ENCODE data around the gene VPREB3.

VPREB3 gene

DNA sequence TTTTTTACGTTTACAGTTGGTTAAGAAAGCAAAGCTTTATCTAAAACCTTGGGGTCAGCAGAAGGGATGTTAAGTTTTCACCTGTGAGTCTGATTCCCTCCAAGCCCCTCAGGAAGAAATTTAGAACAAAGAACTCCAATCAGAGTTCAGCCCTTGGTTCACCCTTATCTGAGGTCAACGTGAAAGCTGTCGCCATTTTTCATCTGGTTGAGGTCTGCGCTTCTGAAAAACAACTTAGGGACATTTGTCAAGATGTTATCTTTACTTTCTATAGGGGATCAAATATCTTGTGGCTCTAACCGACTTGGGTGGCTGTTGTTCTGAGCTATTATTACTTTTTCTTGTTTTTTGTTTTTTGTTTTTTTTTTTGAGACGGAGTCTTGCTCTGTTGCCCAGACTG, 33.4 kb downstream of the VPREB3 start:
- Histone ChIP-seq H2AFZ (ENCODE audit: low read depth, low read length, severe bottlenecking) (no peak overlapping the region), H3K4me3 (ENCODE audit: insufficient read depth, low read length, poor library complexity, severe bottlenecking) (no peak overlapping the region), H3K9me2 (replicated peaks; ENCODE audit: insufficient read depth, low read length) (no peaks in the 10 kb centered on the region), H3K4me2 (ENCODE audit: low read depth, low read length, poor library complexity, severe bottlenecking) (no peak overlapping the region), H3K27me3 (ENCODE audit: low read length) (no peaks in the 10 kb centered on the region), H3K27ac (ENCODE audit: low read depth, low read length) (no peak overlapping the region), H3K36me3 (ENCODE audit: low read length) (no peaks in the 10 kb centered on the region), H3K9ac (ENCODE audit: low read length) (no peak overlapping the region), H3F3A (ENCODE audit: insufficient read depth) (no peaks in the 10 kb centered on the region), H3K9me3 (ENCODE audit: insufficient read depth, low read length) (no peaks in the 10 kb centered on the region), H4K20me1 (ENCODE audit: low read depth, low read length) (no peaks in the 10 kb centered on the region), H3K79me2 (ENCODE audit: insufficient read depth, low read length) (peaks cover 12% of the 10 kb centered on the region)
- TF ChIP-seq, protein P1, sequence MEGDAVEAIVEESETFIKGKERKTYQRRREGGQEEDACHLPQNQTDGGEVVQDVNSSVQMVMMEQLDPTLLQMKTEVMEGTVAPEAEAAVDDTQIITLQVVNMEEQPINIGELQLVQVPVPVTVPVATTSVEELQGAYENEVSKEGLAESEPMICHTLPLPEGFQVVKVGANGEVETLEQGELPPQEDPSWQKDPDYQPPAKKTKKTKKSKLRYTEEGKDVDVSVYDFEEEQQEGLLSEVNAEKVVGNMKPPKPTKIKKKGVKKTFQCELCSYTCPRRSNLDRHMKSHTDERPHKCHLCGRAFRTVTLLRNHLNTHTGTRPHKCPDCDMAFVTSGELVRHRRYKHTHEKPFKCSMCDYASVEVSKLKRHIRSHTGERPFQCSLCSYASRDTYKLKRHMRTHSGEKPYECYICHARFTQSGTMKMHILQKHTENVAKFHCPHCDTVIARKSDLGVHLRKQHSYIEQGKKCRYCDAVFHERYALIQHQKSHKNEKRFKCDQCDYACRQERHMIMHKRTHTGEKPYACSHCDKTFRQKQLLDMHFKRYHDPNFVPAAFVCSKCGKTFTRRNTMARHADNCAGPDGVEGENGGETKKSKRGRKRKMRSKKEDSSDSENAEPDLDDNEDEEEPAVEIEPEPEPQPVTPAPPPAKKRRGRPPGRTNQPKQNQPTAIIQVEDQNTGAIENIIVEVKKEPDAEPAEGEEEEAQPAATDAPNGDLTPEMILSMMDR (IDR thresholded peaks at IDR 0.05; ENCODE audit: insufficient read depth, low read length, poor library complexity, severe bottlenecking): no peak
- TF ChIP-seq EZH2phosphoT487 (conservative IDR thresholded peaks at IDR 0.05; ENCODE audit: low read length): no peak

GRCh38 chr22:23718371-23719165, 35.7 kb downstream of the VPREB3 start:
- H3F3A ChIP-seq (ENCODE audit: insufficient read depth): no peaks in the 10 kb centered on the region
- no peaks in the 10 kb centered on the region for H3K36me3 ChIP-seq (ENCODE audit: low read length)
- no peak overlapping the region for H3K4me2 ChIP-seq (ENCODE audit: low read depth, low read length, poor library complexity, severe bottlenecking)
- H3K27me3 ChIP-seq (ENCODE audit: low read length): no peaks in the 10 kb centered on the region
- no peak overlapping the region for H3K9ac ChIP-seq (ENCODE audit: low read length)
- H3K4me3 ChIP-seq (ENCODE audit: insufficient read depth, low read length, poor library complexity, severe bottlenecking): no peak overlapping the region
- no peaks in the 10 kb centered on the region for H3K9me2 ChIP-seq (replicated peaks; ENCODE audit: insufficient read depth, low read length)
- peaks cover 15% of the 10 kb centered on the region for H3K79me2 ChIP-seq (ENCODE audit: insufficient read depth, low read length)
- H3K27ac ChIP-seq (ENCODE audit: low read depth, low read length): no peak overlapping the region
- H4K20me1 ChIP-seq (ENCODE audit: low read depth, low read length): no peaks in the 10 kb centered on the region
- H2AFZ ChIP-seq (ENCODE audit: low read depth, low read length, severe bottlenecking): no peak overlapping the region
- TF ChIP-seq, protein P1 (IDR thresholded peaks at IDR 0.05; ENCODE audit: insufficient read depth, low read length, poor library complexity, severe bottlenecking): no peak
- no peak for TF ChIP-seq EZH2phosphoT487 (conservative IDR thresholded peaks at IDR 0.05; ENCODE audit: low read length)
- no peaks in the 10 kb centered on the region for H3K9me3 ChIP-seq (ENCODE audit: insufficient read depth, low read length)

GRCh38 chr22:23716811-23717801, 37.1 kb downstream of the VPREB3 start:
- TF ChIP-seq, protein P1 (IDR thresholded peaks at IDR 0.05; ENCODE audit: insufficient read depth, low read length, poor library complexity, severe bottlenecking): no peak
- TF ChIP-seq EZH2phosphoT487 (conservative IDR thresholded peaks at IDR 0.05; ENCODE audit: low read length): no peak
- Histone ChIP-seq H2AFZ (ENCODE audit: low read depth, low read length, severe bottlenecking) (peak overlapping the region; percentile 97), H3K9ac (ENCODE audit: low read length) (peak overlapping the region; percentile 84), H3K36me3 (ENCODE audit: low read length) (no peaks in the 10 kb centered on the region), H3K79me2 (ENCODE audit: insufficient read depth, low read length) (peaks cover 15% of the 10 kb centered on the region), H3K9me3 (ENCODE audit: insufficient read depth, low read length) (no peaks in the 10 kb centered on the region), H3K4me3 (ENCODE audit: insufficient read depth, low read length, poor library complexity, severe bottlenecking) (peak overlapping the region; percentile 85), H3K4me2 (ENCODE audit: low read depth, low read length, poor library complexity, severe bottlenecking) (peak overlapping the region; percentile 77), H3K27ac (ENCODE audit: low read depth, low read length) (peak overlapping the region; percentile 40), H4K20me1 (ENCODE audit: low read depth, low read length) (no peaks in the 10 kb centered on the region), H3F3A (ENCODE audit: insufficient read depth) (no peaks in the 10 kb centered on the region), H3K9me2 (replicated peaks; ENCODE audit: insufficient read depth, low read length) (no peaks in the 10 kb centered on the region), H3K27me3 (ENCODE audit: low read length) (no peaks in the 10 kb centered on the region)
